HG03039 (cell line): ENCODE measurements around the gene GALNT12.

Experiments
- ATAC-seq: cut with Tn5 transposase; IDR thresholded peaks from one replicate; pipeline ENCODE4 v1.9.1; 2021; ENCODE audit warnings: mild to moderate bottlenecking, moderate library complexity; ENCODE audit not compliant: unreplicated experiment

The GALNT12 gene

DNA sequence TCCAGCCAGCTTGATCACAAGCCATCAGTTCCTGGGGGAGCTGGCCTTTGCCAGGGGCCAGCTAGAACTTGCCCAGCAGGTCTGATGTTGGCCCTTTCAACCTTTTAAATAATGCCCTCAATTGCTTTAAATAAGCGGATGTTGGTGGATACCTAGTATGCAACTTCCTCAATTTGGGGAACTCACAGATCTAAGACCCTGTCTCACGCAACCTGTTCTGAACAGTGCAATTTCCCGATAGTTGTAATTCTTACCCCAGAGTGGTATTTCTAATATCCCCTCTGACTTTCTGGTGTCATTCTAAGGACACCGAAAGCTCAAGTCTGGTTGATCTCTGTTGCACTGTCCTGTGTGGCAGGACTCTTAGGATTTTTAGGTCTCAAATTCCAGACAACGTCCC, 23.1 kb downstream of the GALNT12 start:
- ATAC-seq, result no peak

DNA sequence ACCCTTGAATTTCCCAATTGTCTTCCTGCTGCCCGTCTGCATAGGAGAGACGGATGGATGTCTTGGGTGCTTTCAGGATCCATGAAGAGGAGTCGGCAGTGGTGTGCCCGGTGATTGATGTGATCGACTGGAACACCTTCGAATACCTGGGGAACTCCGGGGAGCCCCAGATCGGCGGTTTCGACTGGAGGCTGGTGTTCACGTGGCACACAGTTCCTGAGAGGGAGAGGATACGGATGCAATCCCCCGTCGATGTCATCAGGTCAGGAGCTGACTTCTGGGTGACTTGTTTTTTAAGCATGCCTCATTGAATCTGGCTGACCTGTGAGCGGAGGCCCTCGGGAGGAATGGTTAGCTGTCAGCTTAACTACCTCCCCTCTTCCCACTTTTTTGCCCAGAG, 24.2 kb downstream of the GALNT12 start:
- no peak for ATAC-seq

DNA sequence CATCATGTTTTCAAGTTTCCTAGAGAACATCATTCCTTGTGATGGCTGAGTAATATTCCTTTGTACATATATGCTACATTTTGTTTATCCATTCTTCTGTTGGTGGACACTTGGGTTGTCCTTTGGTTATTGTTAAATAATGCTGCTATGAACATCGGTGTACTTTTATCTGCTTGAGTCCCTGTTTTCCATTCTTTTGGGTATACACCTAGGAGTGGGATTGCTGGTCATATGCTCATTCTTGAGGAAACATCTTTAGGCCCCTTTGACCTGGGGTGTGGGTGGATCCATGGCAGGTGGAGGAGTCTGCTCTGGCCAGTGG, 25.3 kb downstream of the GALNT12 start:
- ATAC-seq, result no peak

- ATAC-seq, result no peak
Observed at GRCh38 chr9:98833090-98833956, 25.9 kb downstream of the GALNT12 start.

- no peak for ATAC-seq
Observed at GRCh38 chr9:98834386-98834785, 26.9 kb downstream of the GALNT12 start.

- no peak for ATAC-seq
Observed at GRCh38 chr9:98836206-98836605, 28.7 kb downstream of the GALNT12 start.

GRCh38 chr9:98837516-98837915, 30.0 kb downstream of the GALNT12 start:
- ATAC-seq, result no peak

DNA sequence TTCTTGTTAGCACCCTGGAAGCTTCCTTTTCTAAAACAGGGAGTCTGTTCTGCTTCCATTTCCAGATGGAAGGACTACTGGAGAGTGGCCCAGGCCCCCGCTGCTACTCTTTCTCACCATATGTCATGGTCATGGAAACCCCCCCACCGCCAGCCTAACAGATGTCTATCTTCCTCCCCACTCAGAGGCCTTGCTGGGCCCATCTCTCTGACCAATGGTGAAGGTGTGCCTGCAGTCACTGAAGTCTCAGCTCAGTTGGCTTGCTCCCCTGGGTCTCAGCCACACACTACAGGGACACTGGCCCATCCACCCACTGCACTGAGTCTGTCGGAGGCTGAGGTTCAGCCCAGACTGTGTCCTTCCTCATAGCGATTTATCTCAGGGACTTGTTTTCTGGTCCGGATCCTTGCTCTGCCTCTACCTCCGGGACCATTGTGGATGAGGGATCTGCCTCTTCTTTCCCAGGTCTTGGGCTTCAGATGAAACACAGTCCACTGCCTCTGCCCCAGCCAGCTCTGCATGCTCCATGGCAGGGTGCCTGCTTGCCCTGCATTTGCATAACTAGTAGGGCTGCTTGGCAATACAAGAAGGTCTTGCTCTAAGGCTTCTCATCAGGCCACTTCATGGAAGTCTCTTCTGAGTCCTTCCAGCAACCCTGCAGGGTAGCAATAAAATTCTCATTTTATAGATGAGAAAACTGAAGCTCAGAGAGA, 30.8 kb downstream of the GALNT12 start:
- ATAC-seq, result no peak

DNA sequence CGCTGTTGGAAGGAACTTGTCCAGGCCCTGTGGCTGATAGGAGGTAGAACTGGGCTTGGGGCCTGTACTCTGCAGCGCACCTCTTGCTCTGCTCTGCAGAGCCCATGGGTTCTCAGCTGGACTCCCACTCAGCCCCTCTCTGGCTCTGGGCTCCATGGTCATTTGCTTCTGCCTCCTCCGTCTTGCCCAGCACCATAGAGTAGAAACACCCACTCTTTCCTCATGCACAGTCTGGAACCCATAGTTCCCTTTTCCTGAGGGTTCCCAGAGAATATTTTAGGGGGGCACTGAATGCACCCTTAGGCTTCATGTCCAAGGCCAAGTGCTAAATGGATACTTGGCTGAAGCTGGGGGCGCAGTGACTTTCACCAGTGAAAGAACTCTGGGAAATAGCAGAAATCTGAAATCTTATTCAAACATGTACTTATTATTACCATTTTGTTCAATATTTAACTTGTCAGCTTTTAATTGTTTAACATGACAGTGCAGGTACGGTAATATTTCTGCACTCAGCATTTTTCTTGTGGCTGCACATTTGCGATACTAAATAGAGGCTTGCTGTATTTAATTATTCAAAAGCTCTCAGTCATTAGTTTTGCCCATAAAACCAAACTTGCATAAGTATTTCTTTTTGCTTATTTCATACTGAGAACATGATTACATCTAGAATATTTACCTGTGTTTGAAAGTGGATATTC, 31.5 kb downstream of the GALNT12 start:
- ATAC-seq, result no peak

DNA sequence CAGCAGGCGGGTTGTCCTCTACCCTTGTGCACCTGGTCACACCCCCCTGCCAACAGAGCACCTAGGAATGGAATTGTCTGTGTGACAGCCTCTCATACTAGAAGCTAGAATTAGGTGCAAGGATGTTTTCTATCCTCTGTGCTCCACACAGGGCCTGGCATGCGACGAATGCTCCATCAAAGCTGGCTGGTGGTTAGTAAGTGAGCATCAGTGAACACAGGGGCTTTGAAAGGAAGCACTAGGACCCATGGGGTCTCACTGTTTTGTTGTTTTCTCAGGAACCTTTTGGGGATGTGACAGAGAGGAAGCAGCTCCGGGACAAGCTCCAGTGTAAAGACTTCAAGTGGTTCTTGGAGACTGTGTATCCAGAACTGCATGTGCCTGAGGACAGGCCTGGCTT, 32.3 kb downstream of the GALNT12 start:
- ATAC-seq, result no peak

DNA sequence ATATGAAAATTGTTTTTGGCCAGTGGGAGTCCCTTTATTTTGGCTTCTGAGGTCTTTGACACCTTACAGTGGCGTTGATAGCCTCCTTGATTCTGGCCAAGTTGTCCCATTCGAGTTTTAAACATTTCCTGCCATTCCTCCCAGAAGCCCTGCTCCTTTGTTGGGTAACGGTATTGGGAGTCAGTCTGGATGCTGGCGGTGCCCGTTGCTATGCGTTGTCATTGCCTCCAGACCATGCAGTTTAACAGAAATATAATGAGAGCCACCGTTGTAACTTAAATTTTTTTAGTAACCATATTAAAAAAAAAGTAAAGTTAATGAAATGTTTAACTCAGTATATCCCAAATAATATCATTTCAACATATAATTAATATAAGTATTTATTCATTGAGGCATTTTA, 35.0 kb downstream of the GALNT12 start:
- ATAC-seq, result no peak

DNA sequence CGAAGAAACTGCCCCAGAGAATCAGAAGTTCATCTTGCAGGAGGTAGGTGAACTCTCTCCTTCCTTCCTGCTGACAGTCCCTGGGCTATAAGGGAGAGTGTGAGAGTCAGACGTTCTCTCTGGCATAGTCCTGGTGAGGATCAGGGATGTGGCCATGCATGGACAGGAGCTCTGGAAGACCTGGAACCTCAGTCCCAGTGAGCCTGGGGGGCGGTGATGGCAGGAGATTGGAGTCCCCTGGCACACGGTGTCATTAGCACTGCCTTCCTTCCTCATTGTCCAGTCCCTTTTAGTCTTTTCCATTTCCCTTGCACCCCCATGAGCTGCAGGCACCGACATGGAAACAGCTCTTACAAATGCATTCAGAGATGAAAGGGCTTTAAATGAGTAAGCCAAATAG, 38.6 kb downstream of the GALNT12 start:
- ATAC-seq, result no peak

- no peak for ATAC-seq
Observed at GRCh38 chr9:98846879-98847278, 39.4 kb downstream of the GALNT12 start.

DNA sequence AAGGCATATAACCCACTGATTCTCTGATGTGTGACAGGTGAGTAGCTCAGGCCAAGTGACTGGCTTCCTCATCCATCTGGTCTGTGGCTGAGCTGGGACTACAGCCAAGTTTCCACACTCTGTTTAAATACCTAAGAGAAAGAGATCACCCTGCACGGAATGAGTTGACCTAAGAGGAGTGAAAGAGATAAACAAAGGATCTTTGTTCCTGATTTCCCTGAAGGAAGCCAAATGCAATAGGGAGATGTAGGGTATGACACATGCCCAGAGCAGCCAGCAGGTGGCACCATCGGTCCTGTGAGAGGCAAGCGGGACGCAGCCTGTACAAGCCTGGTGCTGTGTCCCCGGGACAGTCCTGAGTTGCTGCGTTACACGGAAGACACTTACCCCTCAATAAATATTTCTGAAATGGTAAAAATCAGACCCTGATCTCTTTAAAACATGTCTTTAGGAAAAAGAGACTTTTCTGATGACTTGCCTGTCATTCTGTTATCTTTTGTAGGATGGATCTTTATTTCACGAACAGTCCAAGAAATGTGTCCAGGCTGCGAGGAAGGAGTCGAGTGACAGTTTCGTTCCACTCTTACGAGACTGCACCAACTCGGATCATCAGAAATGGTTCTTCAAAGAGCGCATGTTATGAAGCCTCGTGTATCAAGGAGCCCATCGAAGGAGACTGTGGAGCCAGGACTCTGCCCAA, 41.1 kb downstream of the GALNT12 start:
- peak; percentile 70 for ATAC-seq

DNA sequence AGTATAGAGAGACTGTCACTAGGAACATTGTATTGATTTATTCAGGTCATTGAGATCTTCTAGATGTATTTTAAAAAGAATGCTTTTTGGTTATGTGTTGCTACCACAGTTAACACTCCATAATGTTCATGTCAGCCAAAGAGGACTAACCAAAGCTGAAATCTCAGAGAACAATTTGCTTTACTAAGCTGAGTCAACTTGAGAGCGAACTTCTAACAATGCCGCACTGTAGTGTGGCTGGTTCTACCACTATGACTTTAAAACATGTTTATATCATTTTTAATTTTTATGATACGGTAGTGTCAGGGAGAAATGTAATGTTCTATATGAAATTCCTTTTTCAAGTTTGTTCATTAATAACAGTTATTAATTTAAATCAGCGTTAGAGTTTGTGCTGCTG, 42.1 kb downstream of the GALNT12 start:
- no peak for ATAC-seq

DNA sequence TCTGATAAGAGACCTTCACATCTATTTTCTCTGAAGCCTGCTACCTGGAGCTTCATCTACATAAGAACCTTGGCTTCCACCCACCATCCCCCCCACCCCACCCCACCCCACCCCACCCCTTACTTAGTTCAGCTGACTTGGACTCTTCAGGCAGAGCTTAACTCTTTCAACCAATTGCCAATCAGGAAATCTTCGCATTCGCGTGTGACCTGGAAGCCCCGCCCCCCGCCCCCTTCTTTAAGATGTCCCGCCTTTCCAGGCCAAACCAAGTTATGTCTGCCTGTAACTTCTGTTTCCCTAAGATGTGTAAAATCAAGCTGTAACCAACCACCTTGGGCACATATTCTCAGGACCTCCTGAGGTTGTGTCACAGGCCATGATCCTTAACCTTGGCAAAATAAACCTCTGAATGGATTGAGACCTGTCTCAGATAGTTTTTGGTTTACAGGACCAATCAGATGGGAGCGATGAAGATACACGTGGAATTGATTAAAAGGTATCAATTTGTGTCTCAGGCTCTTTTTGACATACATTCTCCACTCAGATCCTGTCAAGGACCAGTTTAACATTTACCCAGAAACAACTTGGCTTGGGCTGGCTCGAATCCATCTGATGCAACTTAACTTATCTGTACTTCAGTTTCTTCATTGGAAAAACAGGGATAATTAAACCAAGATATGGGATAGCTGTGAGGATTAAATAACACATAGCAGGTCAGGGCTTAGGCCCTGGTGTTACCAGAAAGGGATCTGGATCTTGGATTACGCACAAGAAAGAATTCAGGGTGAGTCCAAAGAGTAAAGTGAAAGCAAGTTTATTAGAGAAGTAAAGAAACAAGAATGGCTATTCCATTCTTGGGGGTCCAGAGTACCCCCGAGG, 43.6 kb downstream of the GALNT12 start:
- ATAC-seq, result no peak

- ATAC-seq, result no peak
Observed at GRCh38 chr9:98851730-98852459, 44.4 kb downstream of the GALNT12 start.

DNA sequence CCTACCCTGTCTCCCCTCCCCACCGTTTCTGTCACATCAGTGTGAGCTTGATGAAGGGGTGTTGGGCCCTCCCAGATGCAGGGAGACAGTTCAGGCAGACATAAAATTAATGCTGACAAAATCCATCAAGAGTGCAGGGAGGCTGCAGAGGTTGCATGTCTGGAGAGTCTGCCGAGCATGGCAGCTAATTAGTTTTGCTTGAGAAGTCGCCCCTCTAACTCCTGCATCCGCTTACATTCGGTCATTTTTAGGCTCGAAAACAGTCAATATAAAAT, 44.9 kb downstream of the GALNT12 start:
- no peak for ATAC-seq

DNA sequence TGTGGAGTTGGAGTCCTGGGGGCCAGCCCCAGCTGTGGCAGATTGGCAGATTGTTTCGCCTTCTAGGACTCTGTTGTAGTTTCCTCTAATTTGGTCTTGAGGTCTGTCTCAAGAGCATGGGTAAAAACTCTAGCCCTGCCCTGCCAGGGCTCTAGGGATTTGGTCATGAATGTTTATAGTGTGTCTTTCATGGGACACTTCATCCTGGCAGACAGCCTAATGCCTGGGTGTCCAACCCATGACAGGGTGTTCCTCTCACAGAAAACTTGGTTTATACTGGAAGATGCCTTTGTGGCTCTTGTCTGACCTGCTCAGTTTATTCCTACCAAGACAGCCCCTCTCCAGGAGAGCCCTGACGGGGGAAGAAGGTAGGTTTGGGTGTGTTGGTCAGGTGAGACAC, 45.5 kb downstream of the GALNT12 start:
- no peak for ATAC-seq

- ATAC-seq, result no peak
Observed at GRCh38 chr9:98854266-98854665, 46.8 kb downstream of the GALNT12 start.
